NCI-H345 (cell line): ENCODE data around the gene UNC5C.

Source experiments
- DNase-seq: peaks from one replicate; lab custom pipeline; 2025; lab: John Stamatoyannopoulos, UW

UNC5C gene

GRCh38 chr4:95265814-95266740 is 282.7 kb downstream of the UNC5C start:
- no peak for DNase-seq

GRCh38 chr4:95264843-95265242 is 283.9 kb downstream of the UNC5C start:
- DNase-seq: no peak

- DNase-seq: no peak
Measured at GRCh38 chr4:95263960-95264359, 284.8 kb downstream of the UNC5C start.

GRCh38 chr4:95263391-95263790 is 285.4 kb downstream of the UNC5C start:
- DNase-seq: no peak

- no peak for DNase-seq
Measured at GRCh38 chr4:95256108-95256835, 292.5 kb downstream of the UNC5C start.

- DNase-seq: no peak
Measured at GRCh38 chr4:95255396-95256107, 293.2 kb downstream of the UNC5C start.

GRCh38 chr4:95251568-95251967 is 297.2 kb downstream of the UNC5C start:
- no peak for DNase-seq

- peak; percentile 68 for DNase-seq
Measured at GRCh38 chr4:95250544-95251137, 298.1 kb downstream of the UNC5C start.

GRCh38 chr4:95249426-95250021 is 299.2 kb downstream of the UNC5C start:
- DNase-seq: no peak

GRCh38 chr4:95248720-95249425 is 299.9 kb downstream of the UNC5C start:
- no peak for DNase-seq

- no peak for DNase-seq
Measured at GRCh38 chr4:95243892-95244291, 304.9 kb downstream of the UNC5C start.

GRCh38 chr4:95238554-95238953 is 310.2 kb downstream of the UNC5C start:
- no peak for DNase-seq

- DNase-seq: no peak
Measured at GRCh38 chr4:95232358-95233156, 316.2 kb downstream of the UNC5C start.

- DNase-seq: no peak
Measured at GRCh38 chr4:95231681-95232080, 317.1 kb downstream of the UNC5C start.

GRCh38 chr4:95225849-95226248 is 322.9 kb downstream of the UNC5C start:
- DNase-seq: no peak

- DNase-seq: no peak
Measured at GRCh38 chr4:95224402-95224801, 324.4 kb downstream of the UNC5C start.

- DNase-seq: no peak
Measured at GRCh38 chr4:95220205-95221175, 328.3 kb downstream of the UNC5C start.

- no peak for DNase-seq
Measured at GRCh38 chr4:95219109-95219508, 329.7 kb downstream of the UNC5C start.

- DNase-seq: no peak
Measured at GRCh38 chr4:95217197-95217596, 331.6 kb downstream of the UNC5C start.
